Suppressor macrophage treated with lipopolysaccharide for 4 hours (primary cell): ENCODE results near the gene TGFB3.
"Not testable (repeated sequence)": the region's sequence is repeated elsewhere in the genome, so short reads cannot be mapped to it uniquely, and the experiment has no call there.

Source experiments
- DNase-seq: peaks from one replicate; pipeline ENCODE4 v3.0.0-alpha.2; 2020

Gene TGFB3

DNA sequence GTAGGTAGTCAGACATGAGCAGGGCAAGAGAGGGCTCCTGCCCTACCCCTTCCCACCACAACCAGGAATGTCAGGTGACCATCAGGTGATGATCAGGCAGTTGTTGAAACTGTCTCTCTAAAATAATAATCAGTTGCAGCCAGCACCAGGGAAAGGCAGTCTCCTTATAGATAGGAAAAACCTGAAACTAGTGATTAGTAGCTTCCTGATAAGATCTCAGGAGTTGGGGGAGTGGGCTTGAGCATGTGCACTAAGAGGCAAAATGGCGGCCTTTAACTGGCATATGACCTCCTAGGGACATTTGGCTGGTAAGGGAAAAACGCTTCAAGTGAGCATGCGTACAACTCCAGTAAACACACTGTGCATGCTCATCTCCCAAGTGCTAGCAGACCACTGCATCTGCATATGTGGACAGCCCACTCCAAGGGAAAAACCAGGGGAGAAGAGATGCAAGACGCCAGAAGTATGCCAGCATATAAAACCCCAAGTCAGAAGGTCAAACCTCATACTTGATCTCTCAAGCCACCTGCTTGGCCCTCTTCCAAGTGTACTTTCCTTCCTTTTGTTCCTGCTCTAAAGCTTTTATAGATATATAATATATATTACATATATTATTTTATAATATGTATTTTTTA lies 37.1 kb downstream of the TGFB3 start:
- DNase-seq = no peak

DNA sequence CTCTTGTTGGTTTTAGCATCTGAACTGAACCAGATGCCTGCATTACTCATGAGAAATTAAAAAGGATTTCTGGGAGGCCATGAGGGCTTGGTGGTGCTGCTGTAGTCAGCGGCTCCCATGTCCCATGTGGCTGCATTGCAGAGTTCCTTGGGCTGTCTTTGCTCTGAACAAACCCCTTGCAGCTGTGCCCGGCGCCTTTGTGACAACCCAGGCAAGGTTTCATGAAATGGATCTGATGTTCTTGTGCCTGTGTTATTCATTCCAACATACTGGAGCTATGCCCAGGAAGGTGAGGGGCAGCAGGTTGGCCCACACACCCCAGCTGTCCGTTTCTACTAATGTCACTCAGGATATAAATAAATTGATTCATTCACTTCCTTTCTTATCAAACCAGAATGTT lies 40.8 kb downstream of the TGFB3 start:
- no peak for DNase-seq

- DNase-seq = no peak
Measured at GRCh38 chr14:75939200-75939599, 42.6 kb downstream of the TGFB3 start.

GRCh38 chr14:75934998-75935628 lies 46.7 kb downstream of the TGFB3 start:
- DNase-seq = no peak

GRCh38 chr14:75933712-75934296 lies 48.0 kb downstream of the TGFB3 start:
- DNase-seq = no peak

GRCh38 chr14:75928690-75929181 lies 53.1 kb downstream of the TGFB3 start:
- DNase-seq = no peak

- DNase-seq = no peak
Measured at GRCh38 chr14:75927564-75928087, 54.2 kb downstream of the TGFB3 start.

DNA sequence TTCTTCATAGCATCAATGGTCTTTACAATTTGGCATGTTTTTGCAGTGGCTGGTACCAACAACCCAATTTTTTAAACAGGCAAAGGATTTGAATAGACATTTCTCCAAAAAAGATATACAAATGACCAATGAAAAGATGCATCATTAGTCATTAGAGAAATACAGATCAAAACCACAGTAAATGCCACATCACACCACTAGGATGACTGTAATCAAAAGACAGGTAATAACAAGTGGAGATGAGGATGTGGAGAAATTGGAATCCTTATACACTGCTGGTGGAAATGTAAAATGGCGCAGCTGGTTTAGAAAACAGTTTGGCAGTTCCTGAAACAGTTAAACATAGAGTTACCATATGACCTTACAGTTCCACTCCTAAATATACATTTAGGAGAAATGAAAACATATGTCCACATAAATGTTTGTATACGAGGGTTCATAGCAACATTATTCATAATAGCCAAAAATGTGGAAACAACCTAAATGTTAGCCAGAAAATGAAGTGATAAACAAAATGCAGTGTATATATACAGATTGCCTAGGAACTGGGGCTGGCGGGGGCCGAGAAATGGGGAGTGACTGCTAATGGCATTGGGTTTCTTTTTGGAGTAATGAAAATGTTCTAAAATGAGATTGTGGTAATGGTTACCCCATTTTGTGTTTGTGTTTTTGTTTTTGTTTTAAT lies 55.2 kb downstream of the TGFB3 start:
- DNase-seq = no peak

- not testable (repeated sequence) for DNase-seq
Measured at GRCh38 chr14:75925141-75925840, 56.5 kb downstream of the TGFB3 start.

GRCh38 chr14:75920421-75920820 lies 61.4 kb downstream of the TGFB3 start:
- DNase-seq = not testable (repeated sequence)

GRCh38 chr14:75917946-75918335 lies 63.9 kb downstream of the TGFB3 start:
- no peak for DNase-seq

DNA sequence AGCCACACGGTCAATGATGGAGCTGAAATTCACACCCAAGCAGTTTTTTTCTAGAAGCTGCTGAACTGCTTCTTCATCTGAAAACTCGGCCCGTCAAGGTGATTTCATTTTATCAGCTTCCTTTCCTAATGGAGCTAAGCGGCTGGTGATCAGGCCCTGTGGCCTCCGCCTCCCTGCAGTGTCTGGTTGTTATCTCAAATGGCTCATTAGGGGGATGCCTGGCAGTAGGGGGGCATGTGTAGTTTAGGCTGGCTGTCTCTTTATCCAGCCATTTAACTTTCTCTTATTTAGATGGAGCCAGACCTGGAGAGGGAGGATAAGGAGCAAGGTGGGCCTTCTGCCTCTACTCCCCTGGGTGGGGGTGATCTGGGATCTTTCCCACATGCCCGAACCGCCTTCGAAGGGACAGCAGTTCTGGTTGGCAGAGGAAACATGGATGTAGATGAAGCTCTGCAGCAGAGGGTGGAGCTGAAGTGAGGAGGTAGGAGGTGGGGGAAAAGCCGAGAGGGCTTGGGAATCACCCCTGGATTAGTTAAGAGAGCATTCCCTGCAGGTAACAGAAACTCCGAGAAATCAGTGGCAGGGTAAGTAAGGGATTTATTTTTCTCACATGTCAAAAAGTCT lies 64.4 kb downstream of the TGFB3 start:
- no peak for DNase-seq

DNA sequence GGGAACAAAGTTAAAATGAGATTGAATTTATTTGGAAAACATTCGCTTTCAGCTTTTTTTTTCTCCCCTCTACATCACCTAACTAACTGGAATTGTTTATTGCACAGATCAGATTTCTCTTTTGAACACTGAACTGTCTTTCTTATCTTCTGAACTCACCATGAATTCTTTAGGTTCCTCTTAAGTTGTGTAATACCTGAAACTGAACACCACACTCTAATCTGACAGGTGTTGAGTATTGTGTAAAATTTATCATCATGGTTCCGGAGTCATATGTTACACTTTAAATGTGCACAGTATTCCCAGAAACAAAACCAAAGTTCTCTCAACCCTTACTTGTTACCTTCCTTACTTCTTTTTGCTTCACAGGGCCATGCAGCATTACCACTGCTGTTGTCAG lies 66.8 kb downstream of the TGFB3 start:
- no peak for DNase-seq

GRCh38 chr14:75913183-75913582 lies 68.6 kb downstream of the TGFB3 start:
- DNase-seq = no peak

DNA sequence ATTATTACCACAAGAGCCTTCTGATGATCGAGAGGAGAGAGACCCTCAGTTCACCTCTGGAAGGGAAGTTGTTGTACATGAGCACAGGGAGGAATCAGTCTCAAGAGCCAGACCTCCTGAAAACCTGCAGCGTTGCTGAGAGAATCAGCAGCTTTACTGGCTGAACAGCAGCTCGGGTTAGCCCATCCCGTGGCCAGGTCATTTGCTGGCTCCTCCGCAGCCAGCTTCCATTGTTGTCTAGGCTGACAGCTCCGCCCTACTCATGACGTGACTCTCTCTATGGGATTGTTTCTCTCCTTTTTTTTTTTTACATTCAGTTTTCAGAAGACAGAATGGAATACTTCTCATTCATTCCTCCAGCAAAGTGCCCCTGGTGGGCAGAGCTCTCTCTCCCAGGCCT lies 69.9 kb downstream of the TGFB3 start:
- DNase-seq = no peak

DNA sequence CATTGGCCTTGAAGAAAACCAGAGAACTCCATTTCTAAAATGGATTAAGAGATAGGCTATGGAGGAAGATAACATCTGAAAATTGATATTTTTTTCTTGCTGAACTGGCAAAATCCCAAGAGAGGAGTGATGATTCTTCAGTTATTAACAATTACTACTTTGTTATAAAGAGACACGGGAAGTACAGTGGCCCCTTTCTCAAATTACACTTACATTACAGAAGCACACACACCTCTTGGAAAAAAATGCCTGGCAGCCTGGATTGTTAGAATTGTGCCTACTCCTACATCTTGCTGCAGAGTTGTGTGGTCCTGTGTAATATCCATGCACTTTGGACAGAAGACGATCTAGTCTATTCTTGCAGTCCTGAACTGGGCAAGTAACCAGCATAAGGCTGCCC lies 71.7 kb downstream of the TGFB3 start:
- DNase-seq = no peak

DNA sequence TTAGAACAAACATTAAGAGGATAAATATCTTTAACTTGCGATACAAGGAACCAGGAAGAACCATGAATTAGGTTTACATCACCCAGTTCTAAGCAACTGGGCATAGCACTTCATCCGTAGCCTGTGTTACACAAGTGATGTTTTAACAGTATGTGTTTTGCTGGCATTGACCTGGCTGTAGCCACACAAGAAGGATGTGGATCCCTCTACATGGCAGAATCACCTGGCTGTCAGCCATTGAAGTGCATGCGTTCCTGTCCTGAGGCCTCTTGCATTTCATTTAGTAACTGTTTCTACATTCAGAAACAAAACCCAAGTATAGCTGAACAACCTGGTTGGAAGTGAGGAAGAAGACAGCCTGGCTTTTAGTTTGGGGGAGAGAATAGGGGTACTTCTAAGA lies 72.2 kb downstream of the TGFB3 start:
- no peak for DNase-seq
